Mesodermal cell (in vitro differentiated cells): ENCODE results near the gene SYK.

Experiments
- H3K27ac ChIP-seq: 2 replicates; pipeline ENCODE4 v1.7.0; 2013; ENCODE audit warnings: mild to moderate bottlenecking, low read depth, low read length, moderate library complexity; ENCODE audit not compliant: severe bottlenecking
- H3K36me3 ChIP-seq: 2 replicates; pipeline ENCODE4 v1.7.1; 2013; ENCODE audit warnings: mild to moderate bottlenecking, low read length, moderate library complexity; ENCODE audit not compliant: control insufficient read depth, insufficient read depth
- H3K4me1 ChIP-seq: one replicate; pipeline ENCODE4 v1.7.1; 2013; ENCODE audit warnings: mild to moderate bottlenecking, low read length; ENCODE audit not compliant: insufficient read depth, control insufficient read depth, poor library complexity, severe bottlenecking
- H3K4me3 ChIP-seq: 2 replicates; pipeline ENCODE4 v1.7.0; 2013; ENCODE audit warnings: low read length, control low read depth, mild to moderate bottlenecking; ENCODE audit not compliant: insufficient read depth, poor library complexity, severe bottlenecking; ENCODE audit errors: extremely low read depth
- H3K9me3 ChIP-seq: 2 replicates; pipeline ENCODE4 v1.7.1; 2013; ENCODE audit warnings: mild to moderate bottlenecking, low read length, moderate library complexity; ENCODE audit not compliant: control insufficient read depth
- WGBS, 2 experiments: methylation state at CpG; one replicate each; pipeline ENCODE4 v1.1.5; 2013; ENCODE audit warnings: missing lambda C conversion rate in 2 of 2; ENCODE audit not compliant: insufficient coverage in 2 of 2; 5-methylcytosine and 5-hydroxymethylcytosine counted together

SYK gene

GRCh38 chr9:90941661-90942060, 140.0 kb downstream of the SYK start:
- Histone ChIP-seq H3K9me3 (no peaks in the 10 kb centered on the region), H3K27ac (no peak overlapping the region), H3K4me3 (no peak overlapping the region), H3K4me1 (no peaks in the 10 kb centered on the region), H3K36me3 (no peaks in the 10 kb centered on the region)
- 92 to 93% methylated on average over 3 to 4 of the region's 5 CpGs for WGBS, 2 experiments

DNA sequence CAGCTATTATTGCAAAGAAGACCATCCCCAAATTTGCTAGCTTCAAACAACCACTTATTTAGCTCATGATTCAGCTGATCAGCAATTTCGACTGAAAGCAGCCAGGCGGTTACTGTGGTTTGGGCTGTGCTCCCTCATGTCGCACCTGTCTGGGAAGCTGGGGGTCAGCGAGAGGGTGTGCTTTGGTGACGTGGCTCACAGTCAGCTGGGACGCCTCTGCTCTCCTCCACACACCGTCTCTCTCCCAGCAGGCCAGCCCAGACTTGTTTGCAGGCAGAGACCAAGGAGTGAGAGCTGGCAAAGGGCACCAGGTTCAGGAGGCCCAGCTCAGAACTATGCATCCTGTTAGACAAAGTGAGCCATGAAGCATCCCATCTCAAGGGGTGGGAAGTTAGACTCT, 140.9 kb downstream of the SYK start:
- 93 to 94% methylated on average over 4 to 7 of the region's 7 CpGs for WGBS, 2 experiments
- H3K4me1 ChIP-seq: no peaks in the 10 kb centered on the region
- H3K4me3 ChIP-seq: no peak overlapping the region
- H3K27ac ChIP-seq: no peak overlapping the region
- no peaks in the 10 kb centered on the region for H3K9me3 ChIP-seq
- H3K36me3 ChIP-seq: no peaks in the 10 kb centered on the region

DNA sequence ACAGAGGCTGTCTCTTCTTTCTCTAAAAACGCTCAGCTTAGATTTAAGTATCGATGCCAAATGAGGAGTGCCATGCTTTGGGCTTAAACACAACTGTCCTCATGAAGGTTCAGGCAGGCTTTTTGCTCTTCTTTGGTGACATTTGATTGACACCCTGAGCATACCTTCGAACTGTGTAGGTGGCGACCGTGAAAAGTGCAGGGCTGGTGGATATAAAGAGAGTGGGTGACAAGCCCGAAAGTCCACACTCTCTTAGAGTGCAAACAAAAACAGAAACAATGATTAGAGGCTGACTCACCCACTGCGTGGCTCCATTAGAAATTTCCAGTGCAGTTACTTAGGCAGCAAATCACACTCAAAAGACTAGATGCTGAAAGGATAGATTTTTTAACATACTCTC, 141.7 kb downstream of the SYK start:
- H3K4me1 ChIP-seq: no peaks in the 10 kb centered on the region
- H3K4me3 ChIP-seq: no peak overlapping the region
- 94 to 100% methylated on average over 2 to 3 of the region's 7 CpGs for WGBS, 2 experiments
- H3K36me3 ChIP-seq: no peaks in the 10 kb centered on the region
- no peak overlapping the region for H3K27ac ChIP-seq
- no peaks in the 10 kb centered on the region for H3K9me3 ChIP-seq

- H3K4me3 ChIP-seq: no peak overlapping the region
- 86 to 100% methylated on average over 1 to 2 of the region's 2 CpGs for WGBS, 2 experiments
- peaks cover 3% of the 10 kb centered on the region for H3K4me1 ChIP-seq
- H3K36me3 ChIP-seq: no peaks in the 10 kb centered on the region
- no peak overlapping the region for H3K27ac ChIP-seq
- no peaks in the 10 kb centered on the region for H3K9me3 ChIP-seq
Observed at GRCh38 chr9:90945336-90945735, 143.7 kb downstream of the SYK start.

GRCh38 chr9:90946982-90947381, 145.4 kb downstream of the SYK start:
- H3K4me1 ChIP-seq: peaks cover 3% of the 10 kb centered on the region
- no peaks in the 10 kb centered on the region for H3K9me3 ChIP-seq
- no peaks in the 10 kb centered on the region for H3K36me3 ChIP-seq
- WGBS, 2 experiments: no CpG with 5 or more reads among the region's 2 CpGs
- no peak overlapping the region for H3K27ac ChIP-seq
- H3K4me3 ChIP-seq: no peak overlapping the region
